HCT116 (cell line): ENCODE measurements around the gene AAMP. TPM values are rescaled to one million over a fixed set of nuclear protein-coding genes. Genes with fewer than 3 reads are reported as not detected.

Experiments used
- ATAC-seq: fragments of 200-7000 bp; cut with Tn5 transposase; 2 replicates; pipeline ENCODE4 v1.9.1; 2020; ENCODE audit warnings: mild to moderate bottlenecking, moderate library complexity
- BruUV-seq: library from RNA; stranded (reverse); fragments of 400-500 nt; replicated peaks from 2 replicates; lab custom pipeline; 2021; lab: Mats Ljungman, UMichigan
- CTCF ChIA-PET: fragments of 300-600 bp; sonication (Branson Sonifier 250); formaldehyde crosslinking; loops from one replicate; lab custom pipeline; 2021; ENCODE audit warnings: antibody characterized with exemption; lab: Charles Lee
- POLR2A ChIA-PET: fragments of 300-600, 350-600 bp; sonication (Branson Sonifier 250); formaldehyde crosslinking; loops from one replicate; lab custom pipeline; 2021; ENCODE audit warnings: antibody characterized with exemption; lab: Charles Lee
- RAD21 ChIA-PET, 2 experiments: fragments of 300-600 bp; sonication (Branson Sonifier 250); formaldehyde crosslinking; loops; one replicate each; lab custom pipeline; 2023; ENCODE audit warnings: low total read pairs in 2 of 2; ENCODE audit not compliant: uncharacterized antibody in 2 of 2, unreplicated experiment in 2 of 2, low non-redundant PET in 1 of 2; lab: Charles Lee
- DNase-seq: peaks from one replicate; pipeline ENCODE4 v3.0.0-alpha.2; 2010; ENCODE audit warnings: low read depth, low spot score
- H2AFZ ChIP-seq: fragments of 200-600 bp; shearing (Covaris generic), sonication (generic); 2 replicates; pipeline ENCODE4 v1.6.1; 2017; ENCODE audit warnings: low read depth, mixed run types, mixed read lengths, antibody characterized with exemption, low read length; ENCODE audit not compliant: poor library complexity, severe bottlenecking
- H3K27ac ChIP-seq: 2 replicates; pipeline ENCODE4 v1.5.1; 2012; ENCODE audit warnings: low read depth, low read length
- H3K27me3 ChIP-seq: fragments of 200-600 bp; sonication (generic); 2 replicates; pipeline ENCODE4 v1.6.1; 2016; ENCODE audit warnings: mixed run types, low read length, mixed read lengths; ENCODE audit not compliant: insufficient read depth
- H3K36me3 ChIP-seq, 2 experiments: fragments of 200-500 bp in 1 of 2; fragments of 200-600 bp in 1 of 2; sonication (Bioruptor generic) in 1 of 2; sonication (generic) in 1 of 2; 2 replicates each; pipeline versions ENCODE4 v1.5.1 to v1.6.1; 2014 to 2016; ENCODE audit warnings: low read length in 2 of 2, inconsistent platforms in 1 of 2, mixed read lengths in 1 of 2, mixed run types in 1 of 2; ENCODE audit not compliant: insufficient read depth in 2 of 2, control insufficient read depth in 1 of 2
- H3K4me1 ChIP-seq, 2 experiments: fragments of 200-600 bp in 1 of 2; sonication (generic) in 1 of 2; 2 replicates each; pipeline versions ENCODE4 v1.5.1 to v1.6.1; 2012 to 2017; ENCODE audit warnings: low read length in 2 of 2, inconsistent platforms in 1 of 2, mild to moderate bottlenecking in 1 of 2, mixed read lengths in 1 of 2, mixed run types in 1 of 2, moderate library complexity in 1 of 2; ENCODE audit not compliant: insufficient read depth in 2 of 2, control insufficient read depth in 1 of 2
- H3K4me2 ChIP-seq: fragments of 200-600 bp; sonication (generic); 2 replicates; pipeline ENCODE4 v1.6.1; 2017; ENCODE audit warnings: mixed run types, low read length, mixed read lengths
- H3K4me3 ChIP-seq, 2 experiments: fragments of 200-600 bp in 1 of 2; sonication (generic) in 1 of 2; replicated peaks in 1 of 2; 2 replicates each; pipeline ENCODE4 v1.5.1; 2011 to 2016; ENCODE audit warnings: low read length in 2 of 2, control low read depth in 1 of 2, low read depth in 1 of 2, mild to moderate bottlenecking in 1 of 2, mixed read lengths in 1 of 2, mixed run types in 1 of 2
- H3K79me2 ChIP-seq: fragments of 200-600 bp; sonication (generic); 2 replicates; pipeline ENCODE4 v1.6.1; 2017; ENCODE audit warnings: mild to moderate bottlenecking, mixed run types, low read length, moderate library complexity, mixed read lengths; ENCODE audit not compliant: insufficient read depth
- H3K9ac ChIP-seq: fragments of 200-600 bp; sonication (generic); 2 replicates; pipeline ENCODE4 v1.6.1; 2016; ENCODE audit warnings: low read length, mixed read lengths
- H3K9me2 ChIP-seq: fragments of 200-600 bp; sonication (generic), shearing (Covaris generic); 2 replicates; pipeline ENCODE4 v1.6.1; 2017; ENCODE audit warnings: mixed run types, mild to moderate bottlenecking, moderate library complexity; ENCODE audit not compliant: insufficient read depth
- H3K9me3 ChIP-seq, 2 experiments: fragments of 200-500 bp in 1 of 2; fragments of 200-600 bp in 1 of 2; sonication (Bioruptor generic) in 1 of 2; sonication (generic) in 1 of 2; 2 replicates each; pipeline ENCODE4 v1.6.1; 2014 to 2017; ENCODE audit warnings: low read length in 2 of 2, mixed read lengths in 2 of 2, inconsistent platforms in 1 of 2, low read depth in 1 of 2, mild to moderate bottlenecking in 1 of 2, mixed run types in 1 of 2, moderate library complexity in 1 of 2; ENCODE audit not compliant: control insufficient read depth in 1 of 2, insufficient read depth in 1 of 2
- H4K20me1 ChIP-seq: fragments of 200-600 bp; sonication (generic), shearing (Covaris generic); 2 replicates; pipeline ENCODE4 v1.6.1; 2017; ENCODE audit warnings: mixed run types, mild to moderate bottlenecking, moderate library complexity; ENCODE audit not compliant: insufficient read depth
- CBX3 ChIP-seq: IDR thresholded peaks from 2 replicates; pipeline ENCODE4 v1.6.1; 2012; ENCODE audit warnings: low read depth
- CEBPB ChIP-seq: IDR thresholded peaks from 2 replicates; pipeline ENCODE4 v1.6.1; 2012; ENCODE audit warnings: low read depth
- EGR1 ChIP-seq: IDR thresholded peaks from 2 replicates; pipeline ENCODE4 v1.6.1; 2012; ENCODE audit warnings: low read depth
- ELF1 ChIP-seq: IDR thresholded peaks from 2 replicates; pipeline ENCODE4 v1.6.1; 2012; ENCODE audit warnings: low read depth, borderline replicate concordance
- JUND ChIP-seq: IDR thresholded peaks from 2 replicates; pipeline ENCODE4 v1.6.1; 2012
- MAX ChIP-seq: IDR thresholded peaks from 2 replicates; pipeline ENCODE4 v1.6.1; 2012
- POLR2A ChIP-seq: IDR thresholded peaks from 2 replicates; pipeline ENCODE4 v1.7.0; 2011; ENCODE audit warnings: borderline replicate concordance; ENCODE audit not compliant: insufficient read depth, insufficient read length; ENCODE audit errors: extremely low read depth
- POLR2AphosphoS5 ChIP-seq: IDR thresholded peaks from 2 replicates; pipeline ENCODE4 v1.6.1; 2011; ENCODE audit warnings: mild to moderate bottlenecking, low read depth, low read length, moderate library complexity
- RAD21 ChIP-seq: IDR thresholded peaks from 2 replicates; pipeline ENCODE4 v1.6.1; 2012; ENCODE audit warnings: low read depth, mild to moderate bottlenecking
- REST ChIP-seq: IDR thresholded peaks from 2 replicates; pipeline ENCODE4 v1.6.1; 2012; ENCODE audit warnings: low read depth
- SIN3A ChIP-seq: IDR thresholded peaks from 2 replicates; pipeline ENCODE4 v1.6.1; 2012; ENCODE audit warnings: low read depth
- SRF ChIP-seq: IDR thresholded peaks from 2 replicates; pipeline ENCODE4 v1.6.1; 2012; ENCODE audit warnings: low read depth
- TCF7L2 ChIP-seq: IDR thresholded peaks from 2 replicates; pipeline ENCODE4 v1.7.0; 2011; ENCODE audit warnings: borderline replicate concordance, inconsistent platforms; ENCODE audit not compliant: insufficient read depth, insufficient read length; ENCODE audit errors: extremely low read depth
- YY1 ChIP-seq: IDR thresholded peaks from 2 replicates; pipeline ENCODE4 v1.6.1; 2011; ENCODE audit warnings: low read length, low read depth, moderate library complexity, mild to moderate bottlenecking; ENCODE audit not compliant: insufficient replicate concordance; ENCODE audit errors: extremely low read depth
- ZBTB33 ChIP-seq: IDR thresholded peaks from 2 replicates; pipeline ENCODE4 v1.6.1; 2011; ENCODE audit warnings: mild to moderate bottlenecking, low read length, moderate library complexity; ENCODE audit not compliant: insufficient replicate concordance; ENCODE audit errors: extremely low read depth
- intact Hi-C: fragments of 100-400 bp; cut with micrococcal nuclease; formaldehyde crosslinking; loops from 2 replicates; pipeline ENCODE4 v1.10.0; 2022
- total RNA-seq: library from RNA; stranded (reverse); gene quantifications from one replicate; pipeline ENCODE4 v1.2.1, GENCODE V29; 2021; ENCODE audit not compliant: unreplicated experiment

The AAMP gene
- total RNA-seq, 1 experiment from 2014 or later: 111 TPM

DNA sequence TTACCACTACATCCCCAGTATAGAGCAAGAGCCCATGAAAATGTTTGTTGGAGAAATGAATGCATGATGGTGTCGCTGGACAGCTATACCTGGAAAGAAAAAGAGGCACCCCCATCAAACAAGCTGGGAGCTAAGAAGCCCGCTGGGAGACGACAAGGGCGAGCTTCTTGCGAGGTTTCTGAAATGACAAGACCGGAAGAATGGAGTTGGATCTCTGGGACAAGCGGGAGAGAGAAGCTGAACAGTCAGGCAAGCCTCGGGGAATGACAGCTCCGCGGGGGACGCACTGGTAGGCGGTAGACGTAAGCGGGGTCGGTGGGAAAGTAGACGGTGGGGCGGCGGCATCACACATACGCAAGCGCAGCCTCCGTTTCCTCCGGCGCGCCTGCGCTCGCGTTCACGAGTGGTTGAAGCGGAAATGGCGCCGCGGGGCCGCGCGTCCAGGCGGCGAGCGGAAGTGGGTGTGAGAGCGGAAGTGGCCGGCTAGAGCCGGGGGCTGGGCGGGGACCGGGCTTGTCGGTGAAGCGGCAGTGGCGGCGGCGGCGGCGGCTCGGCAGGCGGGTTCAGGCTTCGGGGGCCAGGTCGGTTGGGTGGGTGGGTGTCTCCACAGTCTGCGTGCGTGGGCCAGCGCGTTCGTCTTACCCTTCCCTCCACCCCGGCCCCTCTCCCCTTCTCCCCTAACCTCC is 53.1 kb downstream of the AAMP start, which contains the start of gene ARPC2:
ARPC2 (plus strand) TSS at position 516 of the 686 bp plus-strand sequence. CDS start 282 bp downstream, outside the sequence.
- Histone ChIP-seq H3K27me3 (no peaks in the 10 kb centered on the region), H3K79me2 (peaks cover 47% of the 10 kb centered on the region), H3K36me3 (peaks cover 0 to 11% of the 10 kb centered on the region in 2 experiments; a peak in 2 of 4 replicates), H3K9me3 (no peaks in the 10 kb centered on the region), H3K4me2 (peak within 1 kb of the TSS; percentile 87), H3K4me3 (peak within 1 kb of the TSS; percentile 83 to 89), H2AFZ (peak within 1 kb of the TSS; percentile 67), H4K20me1 (peaks cover 13% of the 10 kb centered on the region; the same call in 1 of the 2 replicates), H3K9me2 (no peaks in the 10 kb centered on the region), H3K4me1 (peaks cover 12 to 26% of the 10 kb centered on the region in 2 experiments), H3K9ac (peak within 1 kb of the TSS; percentile 92), H3K27ac (peak within 1 kb of the TSS; percentile 71)
- intact Hi-C loops: no loop called here
- DNase-seq (peak; percentile 75), ATAC-seq (peak; percentile 89)
- ChIA-PET RAD21 (no interaction called here), CTCF (no interaction called here), POLR2A (interaction anchor here (2.0 kb wide), 1 partner anchor 15 kb away, joined by 5 read pairs; no protein-coding TSS in a partner anchor)
- no TSS peak for BruUV-seq
- TF ChIP-seq REST: no peak
- TF ChIP-seq EGR1: peak; percentile 60
- 0 out of 2 replicates have a peak, but pooled peaks have one; percentile 25 for TF ChIP-seq CBX3
- TF ChIP-seq TCF7L2: peak; percentile 50
- TF ChIP-seq POLR2AphosphoS5: peak; percentile 92
- peak; percentile 38 for TF ChIP-seq ZBTB33
- TF ChIP-seq MAX: peak; percentile 55; the same call in 1 of the 2 replicates
- TF ChIP-seq RAD21: no peak
- TF ChIP-seq POLR2A: peak; percentile 31
- TF ChIP-seq CEBPB: no peak
- TF ChIP-seq ELF1: peak; percentile 76
- peak; percentile 84 for TF ChIP-seq SIN3A
- TF ChIP-seq YY1: peak; percentile 84
- TF ChIP-seq SRF: no peak
- no peak for TF ChIP-seq JUND
